Occipital lobe (tissue), 2 donors: ENCODE results near the gene PKMYT1. TPM values are rescaled to one million over a fixed set of nuclear protein-coding genes. Genes with fewer than 3 reads are reported as not detected.

Experiments
- DNase-seq: peaks from one replicate; lab custom pipeline; 2025; lab: John Stamatoyannopoulos, UW
- total RNA-seq: library from RNA; depleted of rRNA; stranded (reverse); fragments of >200 nt; gene quantifications from one replicate; pipeline ENCODE4 v1.2.3, GENCODE V29; 2014

Gene PKMYT1
- 3.0 TPM for total RNA-seq

- DNase-seq, result peak; percentile 79
These were observed at the start of gene PKMYT1 for GRCh38 chr16:2980227-2981176. Gene PKMYT1 (minus strand): TSS chr16:2980446. CDS start chr16:2979657, 789 bp downstream.

DNA sequence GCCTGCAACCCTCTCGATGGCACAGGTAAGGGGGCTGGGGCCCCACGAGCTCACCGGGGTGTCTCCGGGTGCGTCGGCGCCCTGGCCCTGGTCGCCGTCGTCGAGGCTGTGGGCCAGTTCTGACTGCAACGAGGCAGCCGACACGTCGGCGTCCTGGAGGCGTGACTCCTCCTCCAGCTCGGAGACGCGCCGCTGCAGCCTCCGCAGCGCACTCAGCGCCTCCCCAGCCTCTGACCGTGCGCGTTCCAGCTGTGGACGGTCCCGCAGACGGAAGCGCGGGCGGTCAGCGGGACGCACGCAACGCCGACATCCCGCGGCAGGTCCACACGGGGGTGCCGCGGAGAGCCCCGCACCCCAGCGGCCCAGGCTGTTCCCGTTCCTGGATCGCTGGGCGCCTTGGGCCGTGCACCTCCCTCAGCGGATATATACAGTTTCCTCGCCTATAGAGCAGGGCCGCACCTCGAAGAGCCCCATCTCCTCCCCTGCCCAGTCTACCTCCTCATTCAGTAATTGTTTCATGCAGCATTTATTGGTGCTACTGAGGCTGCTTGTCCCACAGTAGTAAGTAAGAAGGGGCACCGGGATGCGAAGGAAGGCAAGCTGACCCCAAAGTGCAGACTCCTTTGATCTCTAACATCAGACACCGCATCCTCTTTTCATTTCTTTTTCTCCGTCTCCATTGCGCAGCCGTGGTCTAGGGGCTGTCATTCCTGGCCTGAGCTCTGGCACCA lies 49.4 kb upstream of the PKMYT1 start:
- DNase-seq, result no peak

DNA sequence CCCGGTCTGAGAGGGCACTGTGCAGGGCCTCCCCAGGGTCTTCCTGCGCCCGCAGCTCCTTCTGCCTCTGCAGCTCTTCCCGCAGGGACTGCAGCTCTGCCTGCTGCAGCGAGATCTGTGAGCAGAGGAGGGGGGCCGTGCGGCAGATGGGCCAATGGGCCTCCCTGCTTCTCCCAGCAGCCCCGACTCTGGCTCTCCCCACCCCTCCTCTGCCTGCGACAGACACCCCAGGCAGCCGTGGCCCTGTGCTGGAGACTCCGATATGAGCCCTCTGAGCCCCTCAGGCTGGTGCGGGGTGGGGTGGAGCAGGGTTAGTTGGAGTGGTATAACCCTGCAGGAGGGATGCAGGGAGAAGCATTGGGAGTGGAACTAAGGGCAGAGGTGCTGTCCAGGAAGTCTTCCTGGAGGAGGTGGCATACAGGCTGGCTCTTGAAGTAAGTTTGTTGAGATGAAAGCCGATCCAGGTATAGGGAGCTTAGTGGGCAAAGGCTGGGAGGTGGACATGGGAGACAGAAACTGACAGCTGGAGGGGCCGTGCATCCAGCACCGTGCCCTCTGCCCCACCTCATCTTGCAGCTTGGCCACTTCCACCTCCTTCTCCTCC lies 48.6 kb upstream of the PKMYT1 start:
- no peak for DNase-seq

DNA sequence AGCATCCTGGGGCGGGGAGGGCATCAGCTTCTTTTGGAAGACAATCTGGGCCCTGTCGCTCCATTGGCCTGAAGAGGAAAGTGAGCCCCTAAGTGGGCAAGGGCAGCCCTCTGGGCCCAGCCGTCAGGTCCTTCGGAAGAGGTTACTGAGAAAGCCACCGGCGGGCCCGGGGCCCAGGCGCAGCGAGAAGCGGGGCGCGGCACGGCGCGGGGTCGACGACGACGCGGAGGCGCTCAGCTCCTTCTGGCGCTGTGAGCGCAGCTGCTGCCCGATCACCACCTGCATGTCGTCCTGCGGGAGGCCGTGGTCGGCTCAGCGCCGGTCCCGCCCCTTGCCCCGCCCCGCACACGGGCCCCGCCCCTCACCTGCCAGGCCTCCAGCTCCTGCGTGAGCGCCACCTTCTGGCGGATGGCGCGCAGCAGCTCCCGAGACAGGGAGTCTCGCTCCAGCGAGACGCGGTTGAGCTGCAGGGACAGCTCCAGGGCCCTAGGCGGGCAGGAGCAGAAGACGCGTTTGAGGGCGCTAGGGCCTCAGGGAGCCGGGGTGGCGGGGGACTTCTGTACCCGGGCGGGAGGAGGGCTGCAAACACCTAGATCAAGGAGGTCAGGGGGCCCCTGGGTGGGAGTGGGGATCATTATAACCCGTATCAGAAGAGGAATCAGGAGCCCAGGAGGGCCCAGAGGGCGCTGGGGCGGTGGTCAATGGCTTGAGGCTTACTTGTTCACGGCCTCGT lies 47.9 kb upstream of the PKMYT1 start:
- peak; percentile 77 for DNase-seq

DNA sequence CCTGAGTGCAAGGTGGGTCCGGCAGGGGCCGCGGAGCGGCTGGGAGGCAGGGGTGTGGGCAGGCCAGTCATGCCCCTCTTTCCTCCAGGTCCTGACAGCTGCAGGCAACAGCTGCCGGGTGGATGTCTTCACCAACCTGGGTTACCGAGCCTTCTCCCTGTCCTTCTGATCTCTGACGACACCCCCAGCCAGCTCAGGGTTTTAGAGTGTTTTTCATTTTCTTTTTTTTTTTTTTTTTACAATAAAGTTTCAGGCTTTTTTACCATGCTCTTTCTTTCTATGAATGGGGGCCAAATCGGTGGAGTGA lies 47.2 kb upstream of the PKMYT1 start:
- no peak for DNase-seq

- no peak for DNase-seq
These were observed 46.6 kb upstream of the PKMYT1 start for GRCh38 chr16:3026609-3027488.

DNA sequence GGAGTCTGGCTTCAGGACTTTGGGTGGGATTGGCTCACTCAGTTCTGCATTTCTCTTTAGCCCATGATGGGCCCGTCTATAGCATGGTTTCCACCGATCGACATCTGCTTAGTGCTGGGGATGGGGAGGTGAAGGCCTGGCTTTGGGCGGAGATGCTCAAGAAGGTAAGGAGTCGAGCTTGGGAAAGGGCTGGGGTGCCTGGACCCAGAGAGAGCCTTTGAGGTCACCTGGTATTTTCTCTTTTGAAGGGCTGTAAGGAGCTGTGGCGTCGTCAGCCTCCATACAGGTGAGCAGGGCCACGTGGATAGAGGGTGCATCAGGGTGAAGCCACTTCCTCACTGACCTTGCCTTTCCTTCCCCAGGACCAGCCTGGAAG lies 45.7 kb upstream of the PKMYT1 start:
- no peak for DNase-seq

DNA sequence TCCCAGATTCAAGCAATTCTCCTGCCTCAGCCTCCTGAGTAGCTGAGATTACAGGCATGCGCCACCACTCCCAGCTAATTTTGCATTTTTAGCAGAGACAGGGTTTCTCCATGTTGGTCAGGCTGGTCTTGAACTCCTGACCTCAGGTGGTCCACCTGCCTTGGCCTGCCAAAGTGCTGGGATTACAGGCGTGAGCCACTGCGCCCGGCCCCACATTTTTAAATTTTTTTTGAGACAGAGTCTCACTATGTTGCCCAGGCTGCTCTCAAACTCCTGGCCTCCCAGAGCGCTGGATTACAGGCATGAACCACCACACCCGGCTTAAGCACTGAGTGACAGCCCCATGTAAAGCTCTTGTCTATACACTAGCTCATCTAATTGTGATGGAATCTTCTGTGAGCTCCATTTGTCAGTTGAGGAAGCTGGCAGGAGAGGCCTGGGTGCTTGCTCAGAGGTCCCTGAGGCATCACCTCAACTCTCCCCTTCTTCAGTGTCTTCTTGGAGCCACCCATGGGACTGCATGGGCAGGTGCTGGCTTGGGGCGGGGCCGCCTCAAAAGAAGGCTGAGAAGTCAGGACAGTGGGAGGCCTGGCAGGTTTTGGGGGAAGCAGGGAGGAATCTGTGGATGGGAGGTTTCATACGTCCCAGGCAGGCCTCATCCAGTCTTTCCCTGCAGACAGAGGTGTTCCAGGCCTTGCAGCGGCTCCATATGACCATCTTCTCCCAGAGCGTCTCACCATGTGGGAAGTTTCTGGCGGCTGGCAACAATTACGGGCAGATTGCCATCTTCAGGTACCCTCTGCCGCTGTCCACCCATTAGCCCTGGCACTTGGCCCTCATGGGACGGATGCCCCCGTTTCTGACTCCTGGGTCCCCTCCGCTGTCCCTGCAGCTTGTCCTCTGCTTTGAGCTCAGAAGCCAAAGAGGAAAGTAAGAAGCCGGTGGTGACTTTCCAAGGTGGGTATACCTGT lies 45.1 kb upstream of the PKMYT1 start:
- DNase-seq, result no peak

GRCh38 chr16:3023669-3024478 lies 43.6 kb upstream of the PKMYT1 start, which contains the start of the genes HCFC1R1 and THOC6:
Gene HCFC1R1 (minus strand): TSS chr16:3023942. CDS start chr16:3023941, 1 bp downstream.
Gene THOC6 (plus strand): TSS chr16:3024035. CDS start chr16:3024327, 292 bp downstream.
- DNase-seq, result peak; percentile 90

DNA sequence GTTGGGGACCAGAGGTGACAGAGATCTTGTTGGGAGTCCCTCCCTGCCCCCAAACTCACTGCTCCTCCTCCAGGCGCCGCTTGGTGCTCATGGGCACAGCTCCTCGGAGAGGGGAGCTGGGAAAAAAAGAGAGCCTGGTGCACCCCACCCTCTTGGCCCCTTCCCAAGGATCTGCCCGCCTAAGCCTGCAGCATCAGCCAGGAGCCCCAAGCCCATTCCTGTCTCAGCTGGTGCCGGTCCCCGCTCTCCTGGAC lies 43.1 kb upstream of the PKMYT1 start:
- DNase-seq, result peak; percentile 52

- DNase-seq, result no peak
These were observed 42.6 kb upstream of the PKMYT1 start for GRCh38 chr16:3022684-3023414.

GRCh38 chr16:3022208-3022683 lies 42.0 kb upstream of the PKMYT1 start:
- peak; percentile 76 for DNase-seq

GRCh38 chr16:3021449-3022207 lies 41.4 kb upstream of the PKMYT1 start:
- peak; percentile 27 for DNase-seq

- DNase-seq, result peak; percentile 38
These were observed 40.6 kb upstream of the PKMYT1 start for GRCh38 chr16:3020604-3021448.

DNA sequence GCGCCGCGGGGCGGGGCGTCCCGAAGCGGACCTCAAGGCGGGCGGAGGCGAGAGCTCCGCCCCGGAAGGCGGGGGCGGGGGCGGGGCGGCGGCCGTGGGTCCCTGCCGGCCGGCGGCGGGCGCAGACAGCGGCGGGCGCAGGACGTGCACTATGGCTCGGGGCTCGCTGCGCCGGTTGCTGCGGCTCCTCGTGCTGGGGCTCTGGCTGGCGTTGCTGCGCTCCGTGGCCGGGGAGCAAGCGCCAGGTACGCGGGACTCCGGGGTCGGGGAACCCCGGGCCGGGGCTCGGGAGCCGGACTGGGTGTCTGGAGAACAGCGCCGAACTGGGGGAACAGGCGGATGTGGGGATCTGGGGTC lies 40.0 kb upstream of the PKMYT1 start, which contains the start of gene TNFRSF12A:
Gene TNFRSF12A (plus strand): TSS at position 122 of the 357 bp plus-strand sequence. CDS start 30 bp downstream, at position 152.
- DNase-seq, result no peak
